Measurements from ENCODE around the gene CEP41.

DNA sequence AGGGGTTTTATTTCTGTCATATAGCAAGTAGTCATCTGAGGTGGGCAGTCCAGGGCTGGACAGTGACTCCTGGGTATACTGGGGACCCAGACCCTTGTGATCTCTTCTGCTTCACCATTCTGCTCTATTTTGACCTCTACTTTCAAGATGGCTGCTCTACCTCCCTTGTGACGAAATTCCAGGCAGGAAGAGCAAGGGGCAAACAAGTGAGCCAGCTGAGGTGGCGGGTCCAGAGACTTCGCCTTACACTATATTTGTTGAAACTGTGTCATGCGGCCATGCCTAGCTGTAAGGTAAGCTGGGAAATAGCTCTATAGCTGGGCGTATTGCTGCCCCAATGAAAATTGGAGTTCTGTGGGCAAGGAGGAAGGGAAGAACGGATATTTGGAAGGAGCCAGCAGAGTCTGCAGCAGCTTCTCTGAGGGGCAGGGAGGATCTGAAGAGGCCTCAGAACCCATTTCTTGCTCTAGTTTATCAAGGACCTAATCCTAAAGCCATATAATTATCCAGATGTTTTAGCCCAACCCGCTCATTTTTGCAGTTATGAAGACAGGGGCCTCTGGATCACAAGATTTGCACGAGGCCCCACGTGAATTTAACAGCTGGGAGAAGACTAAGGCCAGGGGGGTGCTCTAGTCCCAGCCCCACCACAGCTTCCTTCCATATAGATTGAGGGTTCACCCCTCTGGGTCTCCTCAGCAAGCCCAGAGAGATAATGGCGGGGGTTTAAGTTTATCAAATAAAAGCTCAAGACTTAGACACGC, 68.2 kb downstream of the CEP41 start:
- TF ChIP-seq CTCF (conservative IDR thresholded peaks at IDR 0.05; ENCODE audit: low read depth in 2 of 2) (no peak), EZH2 (IDR thresholded peaks at IDR 0.05; ENCODE audit: low read depth, unreplicated experiment) (no peak), JUNB (IDR thresholded peaks at IDR 0.05; ENCODE audit: unreplicated experiment) (no peak), CREB1 (CRISPR knock-in tag; IDR thresholded peaks at IDR 0.05; ENCODE audit: low read depth) (no peak), POLR2AphosphoS5 (IDR thresholded peaks at IDR 0.05; ENCODE audit: low read depth) (no peak), EZH2phosphoT487 (IDR thresholded peaks at IDR 0.05; ENCODE audit: unreplicated experiment) (no peak), NANOG (IDR thresholded peaks at IDR 0.05; ENCODE audit: borderline replicate concordance) (no peak)
- TF ChIP-seq, protein P1, sequence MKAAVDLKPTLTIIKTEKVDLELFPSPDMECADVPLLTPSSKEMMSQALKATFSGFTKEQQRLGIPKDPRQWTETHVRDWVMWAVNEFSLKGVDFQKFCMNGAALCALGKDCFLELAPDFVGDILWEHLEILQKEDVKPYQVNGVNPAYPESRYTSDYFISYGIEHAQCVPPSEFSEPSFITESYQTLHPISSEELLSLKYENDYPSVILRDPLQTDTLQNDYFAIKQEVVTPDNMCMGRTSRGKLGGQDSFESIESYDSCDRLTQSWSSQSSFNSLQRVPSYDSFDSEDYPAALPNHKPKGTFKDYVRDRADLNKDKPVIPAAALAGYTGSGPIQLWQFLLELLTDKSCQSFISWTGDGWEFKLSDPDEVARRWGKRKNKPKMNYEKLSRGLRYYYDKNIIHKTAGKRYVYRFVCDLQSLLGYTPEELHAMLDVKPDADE (IDR thresholded peaks at IDR 0.05): no peak
- TF ChIP-seq, protein P2, sequence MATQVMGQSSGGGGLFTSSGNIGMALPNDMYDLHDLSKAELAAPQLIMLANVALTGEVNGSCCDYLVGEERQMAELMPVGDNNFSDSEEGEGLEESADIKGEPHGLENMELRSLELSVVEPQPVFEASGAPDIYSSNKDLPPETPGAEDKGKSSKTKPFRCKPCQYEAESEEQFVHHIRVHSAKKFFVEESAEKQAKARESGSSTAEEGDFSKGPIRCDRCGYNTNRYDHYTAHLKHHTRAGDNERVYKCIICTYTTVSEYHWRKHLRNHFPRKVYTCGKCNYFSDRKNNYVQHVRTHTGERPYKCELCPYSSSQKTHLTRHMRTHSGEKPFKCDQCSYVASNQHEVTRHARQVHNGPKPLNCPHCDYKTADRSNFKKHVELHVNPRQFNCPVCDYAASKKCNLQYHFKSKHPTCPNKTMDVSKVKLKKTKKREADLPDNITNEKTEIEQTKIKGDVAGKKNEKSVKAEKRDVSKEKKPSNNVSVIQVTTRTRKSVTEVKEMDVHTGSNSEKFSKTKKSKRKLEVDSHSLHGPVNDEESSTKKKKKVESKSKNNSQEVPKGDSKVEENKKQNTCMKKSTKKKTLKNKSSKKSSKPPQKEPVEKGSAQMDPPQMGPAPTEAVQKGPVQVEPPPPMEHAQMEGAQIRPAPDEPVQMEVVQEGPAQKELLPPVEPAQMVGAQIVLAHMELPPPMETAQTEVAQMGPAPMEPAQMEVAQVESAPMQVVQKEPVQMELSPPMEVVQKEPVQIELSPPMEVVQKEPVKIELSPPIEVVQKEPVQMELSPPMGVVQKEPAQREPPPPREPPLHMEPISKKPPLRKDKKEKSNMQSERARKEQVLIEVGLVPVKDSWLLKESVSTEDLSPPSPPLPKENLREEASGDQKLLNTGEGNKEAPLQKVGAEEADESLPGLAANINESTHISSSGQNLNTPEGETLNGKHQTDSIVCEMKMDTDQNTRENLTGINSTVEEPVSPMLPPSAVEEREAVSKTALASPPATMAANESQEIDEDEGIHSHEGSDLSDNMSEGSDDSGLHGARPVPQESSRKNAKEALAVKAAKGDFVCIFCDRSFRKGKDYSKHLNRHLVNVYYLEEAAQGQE (IDR thresholded peaks at IDR 0.05; ENCODE audit: unreplicated experiment): no peak

All from GM23338 (cell line).